ENCODE measurements around the gene CPXM2. TPM values are rescaled to one million over a fixed set of nuclear protein-coding genes. Genes with fewer than 3 reads are reported as not detected.

The CPXM2 gene
- polyA plus RNA-seq, 1 experiment, result 14.4 TPM

DNA sequence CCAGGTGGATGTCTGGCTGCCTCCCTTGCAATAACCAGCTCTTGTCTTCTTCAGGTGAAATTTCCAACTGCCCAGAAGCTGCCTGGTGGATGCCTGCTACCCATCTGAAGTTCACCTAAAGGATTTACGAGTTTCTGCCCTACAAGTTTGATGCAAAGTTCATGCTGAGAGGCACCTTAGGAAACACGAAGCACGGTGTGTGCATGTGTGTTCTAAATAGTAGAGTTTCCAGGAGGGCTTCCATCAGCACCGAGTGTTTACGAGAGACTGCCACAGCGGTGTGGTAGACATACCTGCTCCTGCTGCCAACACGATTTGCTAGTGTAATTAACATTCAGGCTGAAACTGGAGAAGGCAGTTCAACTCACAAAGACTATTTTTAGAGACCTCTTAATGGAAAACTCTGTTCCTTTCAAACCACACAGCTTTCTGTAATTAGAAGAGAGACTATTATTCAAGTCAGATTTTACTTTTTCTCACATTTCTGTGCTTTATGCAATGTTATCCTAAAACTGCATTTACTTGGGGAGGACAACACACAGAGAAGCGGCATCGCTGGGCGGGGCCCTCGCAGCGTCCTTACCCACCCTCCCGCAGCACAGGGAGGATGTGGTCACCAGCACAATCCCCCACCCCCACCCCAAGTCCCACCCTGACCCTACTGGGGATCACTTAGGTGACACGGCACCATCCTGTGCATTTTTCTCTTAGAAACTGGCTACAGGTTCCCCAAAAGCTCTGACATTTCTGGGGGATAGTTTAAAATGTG, 15.5 kb upstream of the CPXM2 start:
- CTCF ChIA-PET, result interaction anchor here (1.2 kb wide), 1 partner anchor 60 kb away, joined by 3 read pairs; no protein-coding TSS in a partner anchor
- TF ChIP-seq, protein P1, sequence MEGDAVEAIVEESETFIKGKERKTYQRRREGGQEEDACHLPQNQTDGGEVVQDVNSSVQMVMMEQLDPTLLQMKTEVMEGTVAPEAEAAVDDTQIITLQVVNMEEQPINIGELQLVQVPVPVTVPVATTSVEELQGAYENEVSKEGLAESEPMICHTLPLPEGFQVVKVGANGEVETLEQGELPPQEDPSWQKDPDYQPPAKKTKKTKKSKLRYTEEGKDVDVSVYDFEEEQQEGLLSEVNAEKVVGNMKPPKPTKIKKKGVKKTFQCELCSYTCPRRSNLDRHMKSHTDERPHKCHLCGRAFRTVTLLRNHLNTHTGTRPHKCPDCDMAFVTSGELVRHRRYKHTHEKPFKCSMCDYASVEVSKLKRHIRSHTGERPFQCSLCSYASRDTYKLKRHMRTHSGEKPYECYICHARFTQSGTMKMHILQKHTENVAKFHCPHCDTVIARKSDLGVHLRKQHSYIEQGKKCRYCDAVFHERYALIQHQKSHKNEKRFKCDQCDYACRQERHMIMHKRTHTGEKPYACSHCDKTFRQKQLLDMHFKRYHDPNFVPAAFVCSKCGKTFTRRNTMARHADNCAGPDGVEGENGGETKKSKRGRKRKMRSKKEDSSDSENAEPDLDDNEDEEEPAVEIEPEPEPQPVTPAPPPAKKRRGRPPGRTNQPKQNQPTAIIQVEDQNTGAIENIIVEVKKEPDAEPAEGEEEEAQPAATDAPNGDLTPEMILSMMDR (IDR thresholded peaks at IDR 0.05; ENCODE audit: insufficient read depth, low read depth, low read length), result no peak
- Histone ChIP-seq H3K27me3 (ENCODE audit: control insufficient read depth, insufficient read depth, low read length) (no peaks in the 10 kb centered on the region; the same call in 1 of the 2 replicates), H3K4me3 (ENCODE audit: low read depth, low read length) (no peak overlapping the region), H3K36me3 (ENCODE audit: control insufficient read depth, insufficient read depth, low read length) (no peaks in the 10 kb centered on the region)
- no peak for DNase-seq (ENCODE audit: low read depth)
- POLR2A ChIA-PET, result interaction anchor here (0.6 kb wide), 1 partner anchor 749 kb away, joined by 3 read pairs; no protein-coding TSS in a partner anchor

DNA sequence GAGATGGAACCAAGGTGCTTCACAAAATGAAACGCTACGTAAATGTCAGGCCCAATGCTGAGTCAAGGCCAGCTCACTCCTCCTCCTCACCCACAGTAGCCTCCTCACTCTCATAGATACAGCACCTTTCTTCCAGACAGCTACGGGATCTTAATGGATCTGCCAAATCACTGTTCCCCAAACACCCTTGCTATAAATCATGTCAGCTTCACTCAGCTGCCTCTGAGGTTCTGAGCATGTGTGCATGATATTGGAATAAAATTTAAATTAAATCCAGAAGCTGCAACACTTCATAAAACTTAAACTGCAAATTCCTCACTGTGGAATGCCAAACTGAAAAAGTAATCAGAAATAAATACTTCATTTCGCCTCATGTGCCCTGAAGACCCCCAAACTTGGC, 14.7 kb upstream of the CPXM2 start:
- ChIA-PET POLR2A (no interaction called here), CTCF (no interaction called here)
- DNase-seq (ENCODE audit: low read depth), result no peak
- H3K27me3 ChIP-seq (ENCODE audit: control insufficient read depth, insufficient read depth, low read length), result no peaks in the 10 kb centered on the region; the same call in 1 of the 2 replicates
- H3K36me3 ChIP-seq (ENCODE audit: control insufficient read depth, insufficient read depth, low read length), result no peaks in the 10 kb centered on the region
- TF ChIP-seq, protein P1 (IDR thresholded peaks at IDR 0.05; ENCODE audit: insufficient read depth, low read depth, low read length), result no peak
- no peak overlapping the region for H3K4me3 ChIP-seq (ENCODE audit: low read depth, low read length)

DNA sequence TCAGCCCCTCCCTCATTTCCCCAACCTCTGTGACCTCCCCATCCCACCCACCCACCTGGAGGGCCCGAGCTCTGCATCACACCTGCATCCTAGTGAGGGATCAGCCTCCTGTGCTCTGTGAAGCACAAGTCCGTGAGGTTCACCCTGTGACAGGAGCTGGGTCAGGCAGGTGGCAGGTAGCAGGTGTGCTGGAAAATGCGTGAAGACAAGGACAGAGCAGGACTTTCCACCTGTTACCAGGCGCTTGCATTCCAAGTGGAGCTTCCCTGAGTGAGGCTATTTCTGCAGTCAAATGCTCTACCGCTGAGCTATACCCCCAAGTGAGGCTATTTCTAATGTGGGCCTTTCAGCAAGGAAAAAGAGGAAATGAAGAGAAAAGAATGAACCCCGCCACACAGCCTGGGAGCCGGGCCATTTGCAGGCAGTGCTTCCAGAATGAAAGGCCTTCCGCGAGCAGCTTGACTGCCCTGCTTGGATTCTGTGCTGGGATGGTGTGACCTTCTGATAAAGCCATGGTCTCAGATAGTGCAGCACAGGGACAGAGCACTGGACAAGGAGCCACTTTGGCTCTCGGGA, 13.3 kb upstream of the CPXM2 start:
- no peaks in the 10 kb centered on the region; the same call in 1 of the 2 replicates for H3K27me3 ChIP-seq (ENCODE audit: control insufficient read depth, insufficient read depth, low read length)
- H3K4me3 ChIP-seq (ENCODE audit: low read depth, low read length), result no peak overlapping the region
- H3K36me3 ChIP-seq (ENCODE audit: control insufficient read depth, insufficient read depth, low read length), result no peaks in the 10 kb centered on the region
- TF ChIP-seq, protein P1 (IDR thresholded peaks at IDR 0.05; ENCODE audit: insufficient read depth, low read depth, low read length), result no peak
- CTCF ChIA-PET, result interaction anchor here (0.8 to 1.7 kb wide), 3 partner anchors 8 to 62 kb away, joined by 3 to 4 read pairs (median 3); no protein-coding TSS in a partner anchor
- DNase-seq (ENCODE audit: low read depth), result no peak
- POLR2A ChIA-PET, result no interaction called here

DNA sequence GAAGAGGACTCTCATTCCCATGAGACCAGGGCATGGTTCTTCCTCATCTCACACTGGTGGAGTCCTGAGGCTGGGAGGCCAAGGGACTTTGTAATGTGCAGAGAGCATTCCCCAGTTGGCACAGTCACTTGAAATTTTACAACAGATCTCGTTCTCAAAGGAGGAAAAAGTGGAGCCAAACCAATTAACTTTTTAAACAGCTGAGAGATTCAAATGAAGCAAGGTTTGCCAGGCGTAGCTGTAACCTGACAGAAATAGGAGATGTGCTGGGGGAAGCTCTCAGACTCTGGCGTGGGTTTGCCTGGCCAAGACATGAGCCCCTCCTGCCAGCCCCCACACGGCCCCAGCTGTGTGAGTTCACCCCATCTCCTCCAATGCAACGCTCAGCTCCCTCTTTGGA, 12.0 kb upstream of the CPXM2 start:
- CTCF ChIA-PET, result interaction anchor here (1.7 kb wide), 1 partner anchor 9 kb away, joined by 3 read pairs; no protein-coding TSS in a partner anchor
- no peaks in the 10 kb centered on the region for H3K36me3 ChIP-seq (ENCODE audit: control insufficient read depth, insufficient read depth, low read length)
- no peak for DNase-seq (ENCODE audit: low read depth)
- H3K27me3 ChIP-seq (ENCODE audit: control insufficient read depth, insufficient read depth, low read length), result no peaks in the 10 kb centered on the region; the same call in 1 of the 2 replicates
- H3K4me3 ChIP-seq (ENCODE audit: low read depth, low read length), result no peak overlapping the region
- POLR2A ChIA-PET, result no interaction called here
- TF ChIP-seq, protein P1 (IDR thresholded peaks at IDR 0.05; ENCODE audit: insufficient read depth, low read depth, low read length), result no peak

DNA sequence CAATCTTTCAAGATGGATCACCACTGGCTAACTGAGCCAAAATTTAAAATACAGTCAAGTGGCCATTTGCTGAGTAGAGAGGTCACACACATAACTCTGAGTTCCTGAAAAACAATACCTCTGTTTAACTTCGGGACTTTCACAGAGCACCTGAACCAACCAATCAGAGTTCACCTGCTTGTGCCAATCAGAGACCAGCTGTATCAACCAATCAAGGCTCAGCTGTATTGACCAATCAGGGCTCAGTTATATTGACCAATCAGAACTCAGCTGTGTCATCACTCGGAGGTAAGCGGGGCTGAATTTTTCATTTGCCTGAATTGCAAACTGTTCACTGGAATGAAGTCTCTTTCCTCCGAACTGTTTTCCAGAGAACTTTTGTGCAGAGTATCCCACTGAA, 10.0 kb upstream of the CPXM2 start:
- no peak for DNase-seq (ENCODE audit: low read depth)
- no peak overlapping the region for H3K4me3 ChIP-seq (ENCODE audit: low read depth, low read length)
- ChIA-PET CTCF (interaction anchor here (0.6 to 1.0 kb wide), 2 partner anchors 10 to 994 kb away, joined by 3 to 4 read pairs; no protein-coding TSS in a partner anchor), POLR2A (no interaction called here)
- H3K27me3 ChIP-seq (ENCODE audit: control insufficient read depth, insufficient read depth, low read length), result no peaks in the 10 kb centered on the region
- TF ChIP-seq, protein P1 (IDR thresholded peaks at IDR 0.05; ENCODE audit: insufficient read depth, low read depth, low read length), result no peak
- H3K36me3 ChIP-seq (ENCODE audit: control insufficient read depth, insufficient read depth, low read length), result no peaks in the 10 kb centered on the region

Measured in BJ (cell line).